Neural progenitor cell (in vitro differentiated cells): Measurements from ENCODE around the gene UNC5A.

Experiments used
- CTCF ChIP-seq: fragments of 200-600 bp; sonication (generic); IDR thresholded peaks from 2 replicates; pipeline ENCODE4 v1.5.1; 2017; ENCODE audit warnings: antibody characterized with exemption, mild to moderate bottlenecking
- EZH2 ChIP-seq: fragments of 200-600 bp; sonication (generic); IDR thresholded peaks from 2 replicates; pipeline ENCODE4 v1.6.1; 2017; ENCODE audit warnings: antibody characterized with exemption, mild to moderate bottlenecking, moderate library complexity
- EZH2phosphoT487 ChIP-seq: fragments of 200-600 bp; sonication (generic); IDR thresholded peaks from 2 replicates; pipeline ENCODE4 v1.6.1; 2017; ENCODE audit warnings: antibody characterized with exemption

- no peak for TF ChIP-seq CTCF
- no peak for TF ChIP-seq EZH2phosphoT487
- TF ChIP-seq EZH2: no peak
These were observed 35.9 kb upstream of the UNC5A start for GRCh38 chr5:176774216-176775171.
